PFSK-1 (cell line): Measurements from ENCODE around the gene KDM4B.

Experiments used
- FOXP2 ChIP-seq: optimal IDR thresholded peaks from 2 replicates; pipeline ENCODE3; 2011; ENCODE audit warnings: borderline replicate concordance, control low read depth, inconsistent platforms; ENCODE audit not compliant: insufficient read depth; ENCODE audit errors: extremely low read length, extremely low read depth
- POLR2AphosphoS5 ChIP-seq: IDR thresholded peaks from 2 replicates; pipeline ENCODE4 v1.6.1; 2012; ENCODE audit warnings: low read depth, mild to moderate bottlenecking, control low read depth, low read length, moderate library complexity
- REST ChIP-seq, 2 experiments: IDR thresholded peaks; 2 replicates each; pipeline versions ENCODE4 v1.6.1 to v1.8.0; 2011 to 2012; ENCODE audit warnings: low read depth in 2 of 2, low read length in 2 of 2, control low read depth in 1 of 2, inconsistent platforms in 1 of 2, mild to moderate bottlenecking in 1 of 2, moderate library complexity in 1 of 2; ENCODE audit not compliant: insufficient read depth in 1 of 2

GRCh38 chr19:4970558-4971423 is 1.9 kb downstream of the KDM4B start:
- TF ChIP-seq POLR2AphosphoS5 = no peak
- TF ChIP-seq REST (IDR thresholded peaks at IDR 0.05; ENCODE audit: insufficient read depth in 1 of 2, low read depth in 2 of 2, low read length in 2 of 2) = no peak
- no peak for TF ChIP-seq FOXP2
